T-helper 9 cell (primary cell): ENCODE measurements around the gene CPAMD8.
"Not testable (repeated sequence)": the region's sequence is repeated elsewhere in the genome, so short reads cannot be mapped to it uniquely, and the experiment has no call there.

ENCODE experiments used
- DNase-seq: peaks from one replicate; pipeline ENCODE4 v3.0.0-alpha.2; 2020

CPAMD8 gene

GRCh38 chr19:17037966-17038500 is 11.4 kb upstream of the CPAMD8 start:
- DNase-seq: no peak

GRCh38 chr19:17037184-17037583 is 10.6 kb upstream of the CPAMD8 start:
- no peak for DNase-seq

GRCh38 chr19:17036640-17037039 is 10.0 kb upstream of the CPAMD8 start:
- DNase-seq: no peak

GRCh38 chr19:17035842-17036424 is 9.3 kb upstream of the CPAMD8 start:
- DNase-seq: no peak

GRCh38 chr19:17031741-17032140 is 5.1 kb upstream of the CPAMD8 start:
- no peak for DNase-seq

GRCh38 chr19:17027535-17027975 is 945 bp upstream of the CPAMD8 start:
- no peak for DNase-seq

GRCh38 chr19:17025991-17026658 is 485 bp downstream of the CPAMD8 start:
- DNase-seq: no peak

- DNase-seq: no peak
Measured at GRCh38 chr19:17025361-17025760, 1.2 kb downstream of the CPAMD8 start.

GRCh38 chr19:17024941-17025340 is 1.7 kb downstream of the CPAMD8 start:
- not testable (repeated sequence) for DNase-seq

GRCh38 chr19:17023805-17024204 is 2.8 kb downstream of the CPAMD8 start:
- DNase-seq: no peak

GRCh38 chr19:17022738-17023137 is 3.9 kb downstream of the CPAMD8 start:
- no peak for DNase-seq

GRCh38 chr19:17021793-17022590 is 4.6 kb downstream of the CPAMD8 start:
- no peak for DNase-seq

GRCh38 chr19:17021328-17021727 is 5.3 kb downstream of the CPAMD8 start:
- no peak for DNase-seq

- no peak for DNase-seq
Measured at GRCh38 chr19:17020823-17021222, 5.8 kb downstream of the CPAMD8 start.

- DNase-seq: no peak
Measured at GRCh38 chr19:17020385-17020784, 6.2 kb downstream of the CPAMD8 start.

- not testable (repeated sequence) for DNase-seq
Measured at GRCh38 chr19:17014212-17014861, 12.3 kb downstream of the CPAMD8 start.

- DNase-seq: no peak
Measured at GRCh38 chr19:17011485-17011884, 15.1 kb downstream of the CPAMD8 start.

GRCh38 chr19:17006579-17006978 is 20.0 kb downstream of the CPAMD8 start:
- DNase-seq: no peak

- DNase-seq: no peak
Measured at GRCh38 chr19:17005000-17005399, 21.6 kb downstream of the CPAMD8 start.

GRCh38 chr19:17004386-17004785 is 22.2 kb downstream of the CPAMD8 start:
- DNase-seq: no peak

GRCh38 chr19:17002455-17002854 is 24.2 kb downstream of the CPAMD8 start:
- no peak for DNase-seq

- DNase-seq: peak; percentile 64
Measured at GRCh38 chr19:17001603-17002183, 24.9 kb downstream of the CPAMD8 start.
